DOHH2 (cell line): ENCODE data around the gene VTA1.
"Not testable (repeated sequence)": the region's sequence is repeated elsewhere in the genome, so short reads cannot be mapped to it uniquely, and the experiment has no call there.

Experiments
- H3F3A ChIP-seq: fragments of 200-600 bp; sonication (generic), shearing (Covaris generic); 2 replicates; pipeline ENCODE4 v1.6.0; 2016; ENCODE audit warnings: antibody characterized with exemption, mild to moderate bottlenecking; ENCODE audit not compliant: control insufficient read depth, insufficient read depth
- H3K27ac ChIP-seq: fragments of 200-600 bp; sonication (generic); 2 replicates; pipeline ENCODE4 v1.5.1; 2014; ENCODE audit warnings: low read depth, mild to moderate bottlenecking, low read length, moderate library complexity
- H3K27me3 ChIP-seq: fragments of 200-600 bp; sonication (generic); 2 replicates; pipeline ENCODE4 v1.6.1; 2014; ENCODE audit warnings: mild to moderate bottlenecking, low read length, mixed read lengths; ENCODE audit not compliant: control insufficient read depth
- H3K36me3 ChIP-seq: fragments of 200-600 bp; sonication (generic); 2 replicates; pipeline ENCODE4 v1.6.1; 2014; ENCODE audit warnings: mild to moderate bottlenecking, low read length, moderate library complexity, mixed read lengths; ENCODE audit not compliant: control insufficient read depth
- H3K4me1 ChIP-seq: fragments of 200-600 bp; sonication (generic); 2 replicates; pipeline ENCODE4 v1.6.1; 2014; ENCODE audit warnings: mild to moderate bottlenecking, low read length, mixed read lengths; ENCODE audit not compliant: control insufficient read depth
- H3K4me2 ChIP-seq: fragments of 200-600 bp; sonication (generic); 2 replicates; pipeline ENCODE4 v1.6.0; 2014; ENCODE audit warnings: mild to moderate bottlenecking, low read length, moderate library complexity
- H3K4me3 ChIP-seq: fragments of 200-600 bp; sonication (generic); 2 replicates; pipeline ENCODE4 v1.5.1; 2014; ENCODE audit warnings: mild to moderate bottlenecking, low read length, mixed read lengths
- H3K79me2 ChIP-seq: fragments of 200-600 bp; sonication (generic); 2 replicates; pipeline ENCODE4 v1.6.1; 2014; ENCODE audit warnings: mild to moderate bottlenecking, low read length, mixed read lengths; ENCODE audit not compliant: control insufficient read depth
- H3K9me2 ChIP-seq: fragments of 200-600 bp; sonication (generic); replicated peaks from 2 replicates; pipeline ENCODE4 v1.6.1; 2014; ENCODE audit warnings: mild to moderate bottlenecking, low read length, mixed read lengths; ENCODE audit not compliant: control insufficient read depth
- H3K9me3 ChIP-seq: fragments of 200-600 bp; sonication (generic); 2 replicates; pipeline ENCODE4 v1.6.1; 2014; ENCODE audit warnings: antibody characterized with exemption, low read length, mixed read lengths; ENCODE audit not compliant: control insufficient read depth, insufficient read depth
- H4K20me1 ChIP-seq: fragments of 200-600 bp; sonication (generic); 2 replicates; pipeline ENCODE4 v1.6.0; 2014; ENCODE audit warnings: low read depth, mild to moderate bottlenecking, antibody characterized with exemption, low read length, moderate library complexity; ENCODE audit not compliant: control insufficient read depth, insufficient read depth
- CTCF ChIP-seq: fragments of 200-600 bp; sonication (generic); IDR thresholded peaks from one replicate; pipeline ENCODE4 v1.5.1; 2014; ENCODE audit warnings: antibody characterized with exemption, mild to moderate bottlenecking, low read depth, low read length; ENCODE audit not compliant: poor library complexity, severe bottlenecking
- EZH2phosphoT487 ChIP-seq: fragments of 200-600 bp; sonication (generic); IDR thresholded peaks from 2 replicates; pipeline ENCODE4 v1.6.1; 2017; ENCODE audit warnings: borderline replicate concordance, mild to moderate bottlenecking, antibody characterized with exemption, low read length, moderate library complexity, mixed read lengths

VTA1 gene

GRCh38 chr6:142138876-142139275 is 8.2 kb upstream of the VTA1 start:
- Histone ChIP-seq H3K4me3 (no peak overlapping the region), H3K4me2 (no peak overlapping the region), H3K36me3 (no peaks in the 10 kb centered on the region), H3K9me2 (no peaks in the 10 kb centered on the region), H3K4me1 (no peaks in the 10 kb centered on the region), H3K79me2 (no peaks in the 10 kb centered on the region), H3F3A (no peaks in the 10 kb centered on the region), H4K20me1 (no peaks in the 10 kb centered on the region), H3K27me3 (no peaks in the 10 kb centered on the region; the same call in 1 of the 2 replicates), H3K27ac (no peak overlapping the region), H3K9me3 (no peaks in the 10 kb centered on the region)
- TF ChIP-seq EZH2phosphoT487 (no peak), CTCF (no peak)

DNA sequence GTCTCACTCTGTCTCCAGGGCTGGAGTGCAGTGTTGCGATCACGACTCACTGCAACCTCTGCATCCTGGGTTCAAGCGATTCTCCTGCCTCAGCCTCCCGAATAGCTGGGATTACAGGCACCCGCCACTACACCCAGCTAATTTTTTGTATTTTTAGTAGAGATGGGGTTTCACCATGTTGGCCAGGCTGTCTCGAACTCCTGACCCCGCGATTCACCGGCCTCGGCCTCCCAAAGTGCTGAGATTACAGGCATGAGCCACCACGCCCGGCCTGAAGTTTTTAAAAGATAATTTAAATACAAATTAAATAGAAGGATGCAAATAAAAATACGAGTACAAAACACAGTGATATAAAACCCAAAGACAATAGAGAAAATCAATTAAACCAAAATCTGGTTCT is 5.5 kb upstream of the VTA1 start:
- H3K27ac ChIP-seq, H3K36me3 ChIP-seq, H3F3A ChIP-seq, H3K9me3 ChIP-seq, H4K20me1 ChIP-seq, H3K27me3 ChIP-seq, H3K79me2 ChIP-seq, H3K4me3 ChIP-seq, H3K9me2 ChIP-seq, H3K4me2 ChIP-seq: not testable (repeated sequence)
- H3K4me1 ChIP-seq, result peaks cover 12% of the 10 kb centered on the region

DNA sequence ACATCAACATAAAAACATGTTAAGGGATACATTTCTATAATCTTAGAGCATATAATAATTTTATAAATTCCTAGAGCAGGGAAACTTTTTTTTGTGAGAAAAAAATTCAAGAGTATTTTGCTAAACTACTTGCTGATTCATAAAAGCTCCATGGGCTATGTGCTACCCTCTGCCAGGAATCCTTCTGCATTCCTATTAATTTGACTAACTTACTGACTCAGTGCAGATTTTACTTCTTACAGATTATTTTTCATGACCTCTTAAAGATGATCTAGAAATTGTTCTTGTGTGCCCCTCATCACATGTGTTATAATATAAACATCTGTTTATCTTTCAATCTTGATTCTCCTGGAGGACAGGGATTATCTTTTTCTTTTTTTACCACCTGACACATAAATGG is 5.7 kb downstream of the VTA1 start:
- no peaks in the 10 kb centered on the region for H3K9me2 ChIP-seq
- no peak overlapping the region for H3K27ac ChIP-seq
- peaks cover 8% of the 10 kb centered on the region for H4K20me1 ChIP-seq
- H3K79me2 ChIP-seq, result peaks cover 98% of the 10 kb centered on the region
- no peaks in the 10 kb centered on the region for H3K9me3 ChIP-seq
- H3F3A ChIP-seq, result no peaks in the 10 kb centered on the region; the same call in 1 of the 2 replicates
- no peaks in the 10 kb centered on the region for H3K27me3 ChIP-seq
- TF ChIP-seq CTCF (no peak), EZH2phosphoT487 (no peak)
- H3K4me1 ChIP-seq, result peaks cover 33% of the 10 kb centered on the region
- H3K4me2 ChIP-seq, result no peak overlapping the region
- peaks cover 16% of the 10 kb centered on the region for H3K36me3 ChIP-seq
- no peak overlapping the region for H3K4me3 ChIP-seq

DNA sequence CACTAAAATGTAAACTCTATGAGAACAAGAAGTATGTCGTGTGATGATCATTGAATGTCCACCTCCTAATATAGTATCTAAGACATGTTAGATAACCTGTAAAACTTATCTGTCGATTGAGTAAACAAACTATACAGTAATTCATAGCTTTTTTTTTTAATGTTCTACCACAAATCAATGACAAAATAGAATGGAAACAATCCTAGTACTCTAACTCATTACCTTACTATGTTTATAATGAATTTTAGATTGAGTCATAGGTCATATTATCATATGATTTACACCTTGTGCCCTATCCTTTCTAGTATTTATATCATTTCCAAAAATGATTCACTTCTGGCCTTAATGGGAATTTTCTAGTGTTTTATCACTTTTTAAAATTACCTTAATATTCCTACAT is 6.1 kb downstream of the VTA1 start:
- no peaks in the 10 kb centered on the region; the same call in 1 of the 2 replicates for H3F3A ChIP-seq
- no peaks in the 10 kb centered on the region for H3K9me2 ChIP-seq
- peaks cover 98% of the 10 kb centered on the region for H3K79me2 ChIP-seq
- H3K27ac ChIP-seq, result no peak overlapping the region
- no peak overlapping the region for H3K4me3 ChIP-seq
- peaks cover 15% of the 10 kb centered on the region for H3K36me3 ChIP-seq
- H4K20me1 ChIP-seq, result peaks cover 6% of the 10 kb centered on the region; the same call in 1 of the 2 replicates
- H3K4me2 ChIP-seq, result no peak overlapping the region
- H3K9me3 ChIP-seq, result no peaks in the 10 kb centered on the region
- H3K4me1 ChIP-seq, result peaks cover 28% of the 10 kb centered on the region
- TF ChIP-seq EZH2phosphoT487, result no peak
- TF ChIP-seq CTCF, result no peak
- no peaks in the 10 kb centered on the region for H3K27me3 ChIP-seq
